ENCODE data around the gene PTPN18. TPM values are rescaled to one million over a fixed set of nuclear protein-coding genes. Genes with fewer than 3 reads are reported as not detected.
A peak's percentile ranks its signal among the peaks of the same experiment; 100 is the strongest.

The PTPN18 gene
- total RNA-seq, 2 experiments from 2014 or later, result 27.6 to 27.8 TPM

DNA sequence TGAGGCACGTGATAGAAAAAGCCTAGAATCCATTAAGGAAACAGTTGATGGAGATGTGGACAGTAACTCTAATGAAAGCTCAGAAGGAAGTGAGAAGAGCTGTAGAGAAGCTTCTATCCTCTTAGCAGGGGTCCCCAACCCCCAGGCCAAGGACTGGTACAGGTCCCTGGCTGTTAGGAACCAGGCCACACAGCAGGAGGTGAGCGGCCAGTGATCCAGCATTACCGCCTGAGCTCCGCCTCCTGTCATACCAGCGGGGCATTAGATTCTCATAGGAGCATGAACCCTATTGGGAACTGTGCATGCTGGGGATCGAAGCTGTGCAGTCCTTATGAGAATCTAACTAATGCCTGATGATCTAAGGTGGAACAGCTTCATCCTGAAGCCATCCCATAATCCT, 21.8 kb upstream of the PTPN18 start:
- H3K27ac Mint-ChIP-seq, result no peak overlapping the region
- POLR2A ChIA-PET, result interaction anchor here (4.1 kb wide), 1 partner anchor 8 kb away, joined by 47 read pairs; the partner anchor contains the start of gene IMP4
- H3K4me1 Mint-ChIP-seq (ENCODE audit: low read depth), result peaks cover 14% of the 10 kb centered on the region
- CTCF ChIA-PET, result interaction anchor here (4.5 kb wide), 1 partner anchor 8 kb away, joined by 35 read pairs; the partner anchor contains the start of gene IMP4
- no peak overlapping the region for H3K4me3 Mint-ChIP-seq
- peaks cover 8% of the 10 kb centered on the region for H3K36me3 ChIP-seq (ENCODE audit: insufficient read depth, low read length)
- no peaks in the 10 kb centered on the region for H3K9me3 ChIP-seq (ENCODE audit: control insufficient read depth in 1 of 2, insufficient read depth in 1 of 2, low read length in 2 of 2)
- H3K9me3 Mint-ChIP-seq, result no peaks in the 10 kb centered on the region
- no peak for ATAC-seq (ENCODE audit: poor library complexity)
- H3K27me3 Mint-ChIP-seq, result peaks cover 25% of the 10 kb centered on the region
- H3K27ac ChIP-seq (ENCODE audit: low read depth in 1 of 2, low read length in 2 of 2), result no peak overlapping the region
- intact Hi-C loops (cut with DNase I, micrococcal nuclease), result loop anchor here in 1 of 2 experiments (5.0 kb wide), 2 partner anchors 452 to 1597 kb away; no protein-coding TSS in a partner anchor
- TF ChIP-seq, protein P1, sequence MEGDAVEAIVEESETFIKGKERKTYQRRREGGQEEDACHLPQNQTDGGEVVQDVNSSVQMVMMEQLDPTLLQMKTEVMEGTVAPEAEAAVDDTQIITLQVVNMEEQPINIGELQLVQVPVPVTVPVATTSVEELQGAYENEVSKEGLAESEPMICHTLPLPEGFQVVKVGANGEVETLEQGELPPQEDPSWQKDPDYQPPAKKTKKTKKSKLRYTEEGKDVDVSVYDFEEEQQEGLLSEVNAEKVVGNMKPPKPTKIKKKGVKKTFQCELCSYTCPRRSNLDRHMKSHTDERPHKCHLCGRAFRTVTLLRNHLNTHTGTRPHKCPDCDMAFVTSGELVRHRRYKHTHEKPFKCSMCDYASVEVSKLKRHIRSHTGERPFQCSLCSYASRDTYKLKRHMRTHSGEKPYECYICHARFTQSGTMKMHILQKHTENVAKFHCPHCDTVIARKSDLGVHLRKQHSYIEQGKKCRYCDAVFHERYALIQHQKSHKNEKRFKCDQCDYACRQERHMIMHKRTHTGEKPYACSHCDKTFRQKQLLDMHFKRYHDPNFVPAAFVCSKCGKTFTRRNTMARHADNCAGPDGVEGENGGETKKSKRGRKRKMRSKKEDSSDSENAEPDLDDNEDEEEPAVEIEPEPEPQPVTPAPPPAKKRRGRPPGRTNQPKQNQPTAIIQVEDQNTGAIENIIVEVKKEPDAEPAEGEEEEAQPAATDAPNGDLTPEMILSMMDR (IDR thresholded peaks at IDR 0.05), result no peak
- no peaks in the 10 kb centered on the region for H3K27me3 ChIP-seq (ENCODE audit: control insufficient read depth in 1 of 2, insufficient read depth in 2 of 2, low read length in 2 of 2)
- peaks cover 9% of the 10 kb centered on the region for H3K4me1 ChIP-seq (ENCODE audit: insufficient read depth, low read length)
- peaks cover 26% of the 10 kb centered on the region for H3K36me3 Mint-ChIP-seq (ENCODE audit: low read depth)
- DNase-seq, result no peak
- no peak overlapping the region for H3K4me3 ChIP-seq (ENCODE audit: low read length)

GRCh38 chr2:130335226-130335625, 20.6 kb upstream of the PTPN18 start:
- intact Hi-C loops (cut with DNase I, micrococcal nuclease), result no loop called here
- H3K9me3 ChIP-seq (ENCODE audit: control insufficient read depth in 1 of 2, insufficient read depth in 1 of 2, low read length in 2 of 2), result no peaks in the 10 kb centered on the region
- H3K27me3 Mint-ChIP-seq, result peaks cover 20% of the 10 kb centered on the region
- H3K9me3 Mint-ChIP-seq, result no peaks in the 10 kb centered on the region
- POLR2A ChIA-PET, result interaction anchor here (1.3 kb wide), 1 partner anchor 154 kb away, joined by 4 read pairs; the partner anchor contains the start of gene SMPD4
- no peak overlapping the region for H3K27ac Mint-ChIP-seq
- H3K4me1 Mint-ChIP-seq (ENCODE audit: low read depth), result peaks cover 23% of the 10 kb centered on the region
- DNase-seq, result no peak
- CTCF ChIA-PET, result no interaction called here
- H3K4me3 Mint-ChIP-seq, result peak overlapping the region; percentile 43
- H3K4me1 ChIP-seq (ENCODE audit: insufficient read depth, low read length), result peaks cover 9% of the 10 kb centered on the region
- H3K27ac ChIP-seq (ENCODE audit: low read depth in 1 of 2, low read length in 2 of 2), result no peak overlapping the region
- H3K27me3 ChIP-seq (ENCODE audit: control insufficient read depth in 1 of 2, insufficient read depth in 2 of 2, low read length in 2 of 2), result no peaks in the 10 kb centered on the region
- peaks cover 38% of the 10 kb centered on the region for H3K36me3 Mint-ChIP-seq (ENCODE audit: low read depth)
- no peak overlapping the region for H3K4me3 ChIP-seq (ENCODE audit: low read length)
- peaks cover 20% of the 10 kb centered on the region for H3K36me3 ChIP-seq (ENCODE audit: insufficient read depth, low read length)
- ATAC-seq (ENCODE audit: poor library complexity), result no peak
- TF ChIP-seq, protein P1 (IDR thresholded peaks at IDR 0.05), result no peak

DNA sequence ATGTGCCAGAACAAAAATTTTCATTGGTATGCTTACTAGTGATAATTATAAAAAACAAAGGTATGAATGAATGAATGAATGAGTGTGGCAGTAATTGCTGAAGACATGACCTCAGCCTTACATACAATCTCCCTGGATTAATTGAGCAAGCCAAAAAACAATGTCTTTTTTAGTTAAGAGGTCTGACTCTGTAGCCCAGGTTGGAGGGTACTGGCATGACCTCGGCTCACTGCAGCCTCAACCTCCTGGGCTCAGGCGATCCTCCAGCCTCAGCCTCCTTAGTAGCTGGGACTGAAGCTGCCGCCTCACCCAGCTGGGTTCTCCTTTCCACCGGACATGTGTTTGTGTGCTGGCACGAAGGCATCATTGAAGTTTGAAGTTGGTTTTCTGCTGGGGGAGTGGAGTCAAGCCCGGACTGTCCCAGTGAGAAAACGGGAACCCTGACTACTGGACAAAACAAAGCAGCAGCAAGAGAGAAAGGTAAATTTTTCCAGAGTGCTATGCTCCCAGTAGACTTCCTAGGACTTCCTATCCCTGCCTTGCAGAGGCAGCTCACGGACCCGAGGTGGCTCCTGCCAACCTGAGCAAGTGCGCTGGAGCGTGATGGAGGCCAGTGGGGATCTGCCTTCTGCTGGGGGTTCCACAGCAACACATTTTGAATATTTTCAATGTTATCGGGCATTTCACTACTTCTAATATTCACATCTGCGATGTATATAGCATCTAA, 19.5 kb upstream of the PTPN18 start:
- H3K27ac ChIP-seq (ENCODE audit: low read depth in 1 of 2, low read length in 2 of 2), result no peak overlapping the region
- TF ChIP-seq, protein P1 (IDR thresholded peaks at IDR 0.05), result no peak
- H3K27ac Mint-ChIP-seq, result peak overlapping the region; percentile 92
- no peak overlapping the region for H3K4me3 ChIP-seq (ENCODE audit: low read length)
- H3K27me3 Mint-ChIP-seq, result peaks cover 12% of the 10 kb centered on the region
- no peak for ATAC-seq (ENCODE audit: poor library complexity)
- peak overlapping the region; percentile 86 for H3K4me3 Mint-ChIP-seq
- H3K9me3 Mint-ChIP-seq, result no peaks in the 10 kb centered on the region
- H3K4me1 Mint-ChIP-seq (ENCODE audit: low read depth), result peaks cover 32% of the 10 kb centered on the region
- peaks cover 45% of the 10 kb centered on the region for H3K36me3 Mint-ChIP-seq (ENCODE audit: low read depth)
- peaks cover 23% of the 10 kb centered on the region for H3K36me3 ChIP-seq (ENCODE audit: insufficient read depth, low read length)
- ChIA-PET CTCF (no interaction called here), POLR2A (interaction anchor here (0.5 to 1.3 kb wide), 3 partner anchors 143 to 155 kb away, joined by 4 to 5 read pairs (median 5); partner anchors contain the start of gene SMPD4)
- H3K9me3 ChIP-seq (ENCODE audit: control insufficient read depth in 1 of 2, insufficient read depth in 1 of 2, low read length in 2 of 2), result no peaks in the 10 kb centered on the region
- intact Hi-C loops (cut with DNase I, micrococcal nuclease), result no loop called here
- DNase-seq, result no peak
- no peaks in the 10 kb centered on the region for H3K27me3 ChIP-seq (ENCODE audit: control insufficient read depth in 1 of 2, insufficient read depth in 2 of 2, low read length in 2 of 2)
- H3K4me1 ChIP-seq (ENCODE audit: insufficient read depth, low read length), result peaks cover 20% of the 10 kb centered on the region
